Type B pancreatic cell (in vitro differentiated cells): ENCODE data around the gene DPCD. TPM values are rescaled to one million over a fixed set of nuclear protein-coding genes. Genes with fewer than 3 reads are reported as not detected.

Experiments
- DNase-seq: peaks from one replicate; pipeline ENCODE4 v3.0.0; 2021; ENCODE audit warnings: mixed read lengths; ENCODE audit not compliant: unreplicated experiment; ENCODE audit errors: extremely low spot score
- H3K27ac Mint-ChIP-seq: 2 replicates; pipeline ENCODE4 v1.8.0; 2021; ENCODE audit warnings: mild to moderate bottlenecking, mixed read lengths
- H3K27me3 Mint-ChIP-seq: 2 replicates; pipeline ENCODE4 v1.8.0; 2021; ENCODE audit warnings: mixed read lengths
- H3K36me3 Mint-ChIP-seq: 2 replicates; pipeline ENCODE4 v1.8.0; 2021; ENCODE audit warnings: mixed read lengths
- H3K4me1 Mint-ChIP-seq: one replicate; pipeline ENCODE4 v1.8.0; 2021; ENCODE audit warnings: mixed read lengths; ENCODE audit not compliant: unreplicated experiment
- H3K4me3 Mint-ChIP-seq: 2 replicates; pipeline ENCODE4 v1.8.0; 2021; ENCODE audit warnings: mild to moderate bottlenecking, mixed read lengths
- H3K9me3 Mint-ChIP-seq: 2 replicates; pipeline ENCODE4 v1.8.0; 2021; ENCODE audit warnings: mixed read lengths
- CTCF ChIP-seq: fragments of 200-600 bp; sonication (generic); conservative IDR thresholded peaks from 2 replicates; pipeline ENCODE4 v1.5.0; 2021; ENCODE audit warnings: antibody characterized with exemption, mild to moderate bottlenecking
- total RNA-seq: library from RNA; stranded (reverse); gene quantifications from 2 replicates; pipeline ENCODE4 v1.2.1, GENCODE V29; 2021; ENCODE audit warnings: low replicate concordance

DPCD gene
- total RNA-seq, 1 donor from 2014 or later, result 32.3 TPM

- H3K27me3 Mint-ChIP-seq, result peaks cover 47% of the 10 kb centered on the region
- no peak overlapping the region for H3K27ac Mint-ChIP-seq
- H3K4me1 Mint-ChIP-seq, result no peaks in the 10 kb centered on the region
- DNase-seq, result no peak
- no peak overlapping the region for H3K4me3 Mint-ChIP-seq
- H3K36me3 Mint-ChIP-seq, result no peaks in the 10 kb centered on the region
- TF ChIP-seq CTCF, result no peak
- H3K9me3 Mint-ChIP-seq, result no peaks in the 10 kb centered on the region
These were observed 16.0 kb upstream of the DPCD start for GRCh38 chr10:101572126-101572525.

DNA sequence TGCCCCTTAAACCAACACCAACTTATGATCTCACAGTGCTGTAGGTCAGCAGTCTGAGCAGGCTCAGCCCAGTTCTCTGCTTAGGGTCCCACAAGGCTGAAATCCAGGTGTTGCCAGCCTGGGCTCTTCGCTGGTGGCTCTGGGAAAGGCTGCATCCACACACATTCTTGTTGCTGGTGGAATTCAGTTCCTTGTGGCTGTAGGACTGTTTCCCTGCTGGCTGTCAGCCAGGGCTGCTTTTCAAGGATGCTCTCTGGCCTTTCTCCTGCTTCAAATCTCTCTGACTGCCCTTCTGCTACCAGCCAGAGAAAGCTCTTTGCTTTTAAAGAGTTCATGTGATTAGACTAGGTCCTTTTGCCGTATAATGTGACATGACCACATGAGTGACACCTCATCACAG is 15.3 kb upstream of the DPCD start:
- Mint-ChIP-seq H3K27me3 (peaks cover 40% of the 10 kb centered on the region), H3K36me3 (no peaks in the 10 kb centered on the region), H3K9me3 (no peaks in the 10 kb centered on the region), H3K4me1 (no peaks in the 10 kb centered on the region), H3K27ac (no peak overlapping the region), H3K4me3 (no peak overlapping the region)
- DNase-seq, result no peak
- no peak for TF ChIP-seq CTCF

GRCh38 chr10:101573885-101574753 is 14.0 kb upstream of the DPCD start:
- Mint-ChIP-seq H3K4me3 (no peak overlapping the region), H3K4me1 (no peaks in the 10 kb centered on the region), H3K27me3 (peaks cover 28% of the 10 kb centered on the region), H3K9me3 (no peaks in the 10 kb centered on the region), H3K27ac (no peak overlapping the region), H3K36me3 (no peaks in the 10 kb centered on the region)
- DNase-seq, result no peak
- no peak for TF ChIP-seq CTCF

DNA sequence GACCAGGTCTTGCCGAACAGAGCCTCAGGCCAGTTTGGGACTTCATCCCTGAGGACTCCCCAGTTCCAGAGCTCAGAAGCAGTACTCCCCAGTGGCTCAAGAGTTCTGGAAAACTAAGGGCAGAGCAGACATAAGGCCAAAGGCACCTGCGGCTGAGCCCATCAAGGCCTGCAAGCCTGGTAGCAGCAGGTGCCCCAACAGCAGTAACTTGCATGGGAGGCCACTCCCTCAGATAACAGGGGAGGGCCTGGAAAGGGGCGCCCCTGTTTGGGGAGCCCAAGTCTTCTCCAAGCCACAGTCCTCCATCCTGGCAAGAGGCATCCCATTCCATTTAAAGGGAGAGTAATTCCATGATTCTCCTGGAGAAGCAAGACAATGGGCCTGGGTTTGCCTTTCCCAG is 13.0 kb upstream of the DPCD start:
- no peak for DNase-seq
- Mint-ChIP-seq H3K36me3 (no peaks in the 10 kb centered on the region), H3K4me3 (no peak overlapping the region), H3K9me3 (no peaks in the 10 kb centered on the region), H3K4me1 (no peaks in the 10 kb centered on the region), H3K27ac (no peak overlapping the region), H3K27me3 (peaks cover 20% of the 10 kb centered on the region)
- no peak for TF ChIP-seq CTCF

DNA sequence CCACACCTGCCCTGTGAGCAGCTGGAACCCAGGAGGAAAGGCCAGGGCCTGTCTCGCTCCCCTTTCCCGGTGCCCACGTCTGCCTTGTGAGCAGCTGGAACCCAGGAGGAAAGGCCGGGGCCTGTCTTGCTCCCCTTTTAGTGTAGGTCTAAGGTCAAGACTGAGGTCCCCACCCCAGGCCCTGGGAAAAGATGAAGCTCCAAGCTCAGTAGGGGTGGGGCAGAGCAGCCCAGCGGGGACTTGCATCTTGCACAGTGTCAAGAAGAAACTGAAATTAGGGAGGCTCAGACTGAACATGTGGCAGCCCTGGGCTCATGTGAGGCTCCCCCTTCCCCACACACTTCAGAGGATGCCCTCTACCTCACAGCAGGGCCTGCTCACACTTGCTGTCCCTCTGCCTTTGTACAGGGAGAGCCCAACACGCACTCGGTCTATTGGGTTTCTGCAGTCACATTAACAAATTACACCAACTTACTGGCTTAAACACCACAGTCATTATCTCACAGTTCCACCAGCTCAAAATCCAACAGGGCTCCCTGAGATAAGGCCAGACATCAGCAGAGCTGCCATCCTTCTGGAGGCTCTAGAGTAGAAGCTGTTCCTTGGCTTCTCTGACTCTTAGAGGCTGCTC is 12.4 kb upstream of the DPCD start:
- no peaks in the 10 kb centered on the region for H3K4me1 Mint-ChIP-seq
- H3K4me3 Mint-ChIP-seq, result no peak overlapping the region

More for the DNA sequence above, 12.4 kb upstream of the DPCD start:
- Mint-ChIP-seq H3K27me3 (peaks cover 17% of the 10 kb centered on the region), H3K36me3 (no peaks in the 10 kb centered on the region), H3K27ac (no peak overlapping the region), H3K9me3 (no peaks in the 10 kb centered on the region)
- DNase-seq, result no peak
- TF ChIP-seq CTCF, result no peak
